GM13976 (cell line): ENCODE data around the gene KRT74.

Experiments used
- DNase-seq: peaks from one replicate; pipeline ENCODE4 v3.0.0; 2012; ENCODE audit warnings: low spot score
- in situ Hi-C: fragments of 300-500 bp; cut with MboI; formaldehyde crosslinking; loops from one replicate; pipeline ENCODE4 v1.12.0; 2022; ENCODE audit warnings: low sequenced_read_pairs, mixed read lengths, inconsistent platforms; ENCODE audit not compliant: unreplicated experiment
- TF ChIP-seq, protein P1 (sequence below): IDR thresholded peaks from 2 replicates; pipeline ENCODE4 v1.5.1; 2012; ENCODE audit warnings: borderline replicate concordance, mild to moderate bottlenecking; ENCODE audit not compliant: insufficient read depth; ENCODE audit errors: extremely low read depth, missing control alignments, control extremely low read depth

KRT74 gene

DNA sequence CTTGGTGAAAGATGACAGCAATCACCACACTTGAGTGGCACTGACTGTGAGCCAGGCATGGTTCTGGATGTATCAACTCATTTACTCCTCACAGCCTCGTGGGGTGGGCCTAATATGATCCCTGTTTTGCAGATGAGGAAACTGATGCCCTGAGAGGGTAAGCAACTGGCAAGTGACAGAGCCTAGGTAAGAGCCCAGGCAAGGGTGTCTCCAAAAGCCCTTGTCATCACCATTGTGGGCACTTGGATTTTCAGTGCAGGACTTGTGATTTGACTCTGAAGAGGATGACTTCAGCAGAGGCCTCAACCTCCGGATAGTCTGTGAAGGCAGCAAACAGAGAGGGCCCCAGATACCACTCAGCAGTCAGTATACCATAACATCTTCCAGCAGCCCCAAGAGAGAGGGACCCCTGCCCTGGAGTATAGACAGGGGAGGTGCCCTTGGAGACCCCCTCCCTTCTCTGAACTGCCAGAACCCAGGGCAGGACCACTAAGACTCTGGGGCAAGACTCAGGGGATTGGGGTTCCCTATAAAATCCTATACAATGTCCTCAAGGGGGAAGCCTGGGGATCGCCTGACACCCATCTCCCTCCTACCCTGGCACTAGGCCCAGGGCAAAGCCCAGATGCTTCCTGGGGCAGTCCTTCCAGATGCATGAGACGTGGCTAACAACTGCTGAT lies 46.4 kb downstream of the KRT74 start:
- in situ Hi-C loops: no loop called here
- DNase-seq: no peak
- TF ChIP-seq, protein P1, sequence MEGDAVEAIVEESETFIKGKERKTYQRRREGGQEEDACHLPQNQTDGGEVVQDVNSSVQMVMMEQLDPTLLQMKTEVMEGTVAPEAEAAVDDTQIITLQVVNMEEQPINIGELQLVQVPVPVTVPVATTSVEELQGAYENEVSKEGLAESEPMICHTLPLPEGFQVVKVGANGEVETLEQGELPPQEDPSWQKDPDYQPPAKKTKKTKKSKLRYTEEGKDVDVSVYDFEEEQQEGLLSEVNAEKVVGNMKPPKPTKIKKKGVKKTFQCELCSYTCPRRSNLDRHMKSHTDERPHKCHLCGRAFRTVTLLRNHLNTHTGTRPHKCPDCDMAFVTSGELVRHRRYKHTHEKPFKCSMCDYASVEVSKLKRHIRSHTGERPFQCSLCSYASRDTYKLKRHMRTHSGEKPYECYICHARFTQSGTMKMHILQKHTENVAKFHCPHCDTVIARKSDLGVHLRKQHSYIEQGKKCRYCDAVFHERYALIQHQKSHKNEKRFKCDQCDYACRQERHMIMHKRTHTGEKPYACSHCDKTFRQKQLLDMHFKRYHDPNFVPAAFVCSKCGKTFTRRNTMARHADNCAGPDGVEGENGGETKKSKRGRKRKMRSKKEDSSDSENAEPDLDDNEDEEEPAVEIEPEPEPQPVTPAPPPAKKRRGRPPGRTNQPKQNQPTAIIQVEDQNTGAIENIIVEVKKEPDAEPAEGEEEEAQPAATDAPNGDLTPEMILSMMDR: no peak

DNA sequence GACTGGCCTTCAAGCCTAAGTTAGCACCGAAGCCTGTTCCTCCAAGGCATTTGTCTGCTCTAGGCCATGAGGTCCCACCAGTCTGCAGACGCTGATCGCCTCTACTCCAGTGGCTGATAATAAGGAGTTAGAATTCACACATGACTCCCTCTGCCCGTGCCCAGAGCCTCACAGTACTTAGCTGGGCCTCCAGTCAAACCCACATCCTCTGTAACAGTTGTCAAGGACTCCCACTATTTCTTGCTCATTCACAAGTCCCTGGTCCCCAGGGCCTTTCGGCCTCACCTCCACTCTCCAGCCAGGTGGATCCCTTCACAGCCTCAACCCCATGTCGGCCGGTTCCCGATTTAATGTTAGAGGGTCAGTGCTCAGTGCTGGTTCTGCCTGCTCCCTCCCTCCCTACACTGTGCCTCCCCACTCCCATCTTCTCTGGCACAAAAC lies 47.1 kb downstream of the KRT74 start:
- in situ Hi-C loops: no loop called here
- DNase-seq: no peak
- TF ChIP-seq, protein P1: no peak

DNA sequence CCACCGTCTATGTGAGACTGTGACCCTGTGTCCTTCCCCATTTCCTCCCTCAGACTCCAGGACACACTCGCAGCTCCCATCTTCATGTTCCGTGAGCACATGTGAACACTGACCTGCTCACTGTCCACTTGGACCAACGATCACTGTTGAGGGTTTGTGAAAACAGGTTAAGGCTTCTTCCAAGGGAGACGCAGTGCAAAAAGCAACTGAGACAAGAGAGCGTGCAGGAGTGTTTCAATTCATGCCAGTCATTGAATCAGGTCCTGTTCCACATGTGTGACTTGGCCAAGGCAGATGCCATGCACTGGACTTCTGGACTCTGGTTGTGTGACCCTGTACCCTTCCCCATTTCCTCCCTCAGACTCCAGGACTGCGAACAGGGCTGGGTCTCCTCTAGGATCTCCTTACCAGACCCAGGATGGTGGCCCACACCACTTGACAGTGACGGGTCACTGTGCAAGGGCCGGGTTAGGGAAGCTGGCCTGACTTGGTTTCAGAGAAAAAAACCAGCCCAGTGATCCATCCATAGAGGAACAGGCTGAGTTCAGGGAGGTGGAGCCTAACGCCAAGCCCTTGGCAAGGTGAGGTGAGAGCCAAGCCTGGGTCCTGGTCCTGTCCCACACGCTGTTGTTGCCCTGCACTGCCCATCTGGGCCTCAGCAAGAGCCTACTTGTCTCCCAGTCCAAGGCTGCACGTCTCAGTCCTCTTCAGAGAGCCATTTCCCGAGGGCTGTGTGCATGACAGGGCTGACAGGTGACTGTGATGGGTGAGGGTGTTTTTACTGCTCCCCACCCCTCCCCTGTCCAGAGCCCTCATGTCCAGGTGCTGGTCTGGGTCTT lies 47.8 kb downstream of the KRT74 start:
- no peak for DNase-seq
- in situ Hi-C loops: no loop called here
- TF ChIP-seq, protein P1: no peak

DNA sequence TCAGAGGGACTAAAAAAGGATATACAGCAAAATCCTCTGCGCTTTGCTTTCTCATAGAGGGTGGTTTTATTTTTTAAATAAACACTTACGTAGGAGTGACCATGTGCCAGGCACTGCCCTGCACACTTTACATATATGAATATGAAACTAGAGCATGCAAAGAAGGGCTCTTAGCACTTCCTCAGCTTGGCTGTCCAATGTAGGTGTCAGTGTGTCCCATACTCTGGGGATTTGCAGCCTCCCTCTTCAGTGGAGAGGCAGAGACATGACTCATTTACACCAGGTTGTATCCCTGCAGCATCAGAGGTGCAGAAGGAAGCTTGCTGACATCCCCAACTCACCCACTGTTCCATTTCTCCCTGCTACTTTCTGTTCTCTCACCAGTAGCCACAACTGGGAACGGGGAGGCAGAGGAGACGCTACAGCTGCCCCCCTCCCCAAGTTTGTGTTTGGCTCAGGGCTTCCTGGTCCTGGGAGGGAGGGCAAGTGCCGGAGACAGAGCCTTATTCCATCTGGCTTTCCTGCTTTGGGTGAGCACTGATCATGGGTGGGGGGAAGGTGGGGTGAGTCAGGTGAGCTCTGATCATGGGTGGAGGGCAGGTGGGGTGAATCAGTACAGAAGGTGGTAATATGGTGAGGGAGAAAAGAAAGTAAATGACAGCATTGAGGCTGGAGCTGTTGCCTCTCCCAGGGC lies 48.6 kb downstream of the KRT74 start:
- TF ChIP-seq, protein P1: no peak
- in situ Hi-C loops: no loop called here
- DNase-seq: no peak

DNA sequence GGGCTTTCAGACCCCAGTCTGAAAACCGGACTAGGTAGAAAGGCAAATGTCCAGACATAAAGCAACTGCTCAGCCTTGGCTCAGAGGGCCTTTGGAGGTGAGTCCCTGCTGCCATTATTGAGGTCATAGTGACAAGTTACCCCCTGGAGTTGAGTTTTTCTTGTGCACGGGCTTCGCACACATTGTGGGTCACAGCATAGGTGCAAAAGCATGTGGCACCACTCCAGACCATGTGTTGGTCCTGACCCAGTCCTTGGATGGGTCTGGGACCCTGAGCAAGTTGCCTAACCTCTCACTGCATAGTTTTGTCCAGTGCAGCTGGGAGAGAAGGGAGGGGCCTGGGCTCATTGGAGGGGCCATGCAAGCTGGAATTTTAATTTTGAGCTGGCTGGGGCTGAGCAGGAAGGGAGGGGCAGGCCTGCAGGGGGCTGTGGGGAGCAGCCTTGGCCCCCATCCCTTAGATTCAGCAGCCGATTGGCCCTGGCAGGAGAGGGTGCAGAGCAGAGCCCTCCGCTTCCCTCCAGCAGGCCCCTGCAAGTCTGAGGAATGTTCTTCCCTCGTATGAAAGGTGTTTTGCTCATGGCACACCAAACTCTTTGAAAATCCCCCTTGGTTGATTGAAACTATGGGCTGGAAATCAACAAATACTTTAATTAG lies 49.3 kb downstream of the KRT74 start:
- no peak for DNase-seq
- TF ChIP-seq, protein P1: no peak
- in situ Hi-C loops: no loop called here

DNA sequence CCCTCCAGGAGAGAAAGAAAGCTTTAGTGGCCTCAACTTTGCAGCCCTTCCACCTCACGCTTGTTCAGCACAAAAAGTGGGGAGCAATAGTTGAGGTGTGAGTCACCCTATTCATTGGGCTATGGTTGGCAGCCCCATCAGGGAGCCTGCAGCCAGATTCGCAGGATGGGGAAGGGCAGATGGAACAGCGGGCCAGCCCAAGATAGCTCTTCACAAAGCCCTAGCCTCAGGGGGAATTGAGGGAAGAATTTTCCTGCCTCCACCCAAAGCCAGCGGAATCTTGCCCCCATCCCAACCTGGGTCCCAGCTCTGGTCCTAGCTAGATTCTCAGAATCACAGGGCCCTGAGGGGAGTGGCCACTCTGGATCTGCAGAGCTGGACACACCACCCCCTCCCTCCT lies 49.8 kb downstream of the KRT74 start:
- TF ChIP-seq, protein P1: no peak
- in situ Hi-C loops: no loop called here
- DNase-seq: no peak
